Loucy (cell line): ENCODE data around the gene GBP6.

Experiments
- H2AFZ ChIP-seq: fragments of 200-600 bp; sonication (generic); 2 replicates; pipeline ENCODE4 v1.6.0; 2016; ENCODE audit warnings: antibody characterized with exemption, mild to moderate bottlenecking, low read length, moderate library complexity
- H3F3A ChIP-seq: fragments of 200-600 bp; 2 replicates; pipeline ENCODE4 v1.6.0; 2016; ENCODE audit warnings: antibody characterized with exemption, low read depth, mild to moderate bottlenecking
- H3K27me3 ChIP-seq: fragments of 200-600 bp; sonication (generic); 2 replicates; pipeline ENCODE4 v1.6.1; 2014; ENCODE audit warnings: low read length, mild to moderate bottlenecking; ENCODE audit not compliant: insufficient read depth, poor library complexity, severe bottlenecking
- H3K36me3 ChIP-seq: fragments of 200-600 bp; sonication (generic); 2 replicates; pipeline ENCODE4 v1.6.1; 2016; ENCODE audit warnings: low read length; ENCODE audit not compliant: insufficient read depth
- H3K4me1 ChIP-seq: fragments of 200-600 bp; sonication (generic); 2 replicates; pipeline ENCODE4 v1.5.1; 2014; ENCODE audit warnings: low read length, mild to moderate bottlenecking; ENCODE audit not compliant: insufficient read depth, poor library complexity, severe bottlenecking
- H3K4me2 ChIP-seq: fragments of 200-600 bp; sonication (generic); 2 replicates; pipeline ENCODE4 v1.6.0; 2014; ENCODE audit warnings: antibody characterized with exemption, low read length, low read depth, mild to moderate bottlenecking; ENCODE audit not compliant: poor library complexity, severe bottlenecking
- H3K4me3 ChIP-seq: fragments of 200-600 bp; sonication (generic); 2 replicates; pipeline ENCODE4 v1.5.1; 2014; ENCODE audit warnings: low read length, mild to moderate bottlenecking, mixed read lengths; ENCODE audit not compliant: poor library complexity, severe bottlenecking
- H3K79me2 ChIP-seq: fragments of 200-600 bp; sonication (generic); 2 replicates; pipeline ENCODE4 v1.6.1; 2014; ENCODE audit warnings: low read length; ENCODE audit not compliant: insufficient read depth
- H3K9ac ChIP-seq: fragments of 200-600 bp; sonication (generic); 2 replicates; pipeline ENCODE4 v1.6.0; 2014; ENCODE audit warnings: mild to moderate bottlenecking, low read depth, low read length, moderate library complexity; ENCODE audit not compliant: poor library complexity, severe bottlenecking
- H3K9me2 ChIP-seq: fragments of 200-600 bp; sonication (generic); replicated peaks from 2 replicates; pipeline ENCODE4 v1.6.1; 2016; ENCODE audit warnings: low read depth, low read length, mixed read lengths
- H3K9me3 ChIP-seq: fragments of 200-600 bp; sonication (generic); 2 replicates; pipeline ENCODE4 v1.6.1; 2014; ENCODE audit warnings: mild to moderate bottlenecking, antibody characterized with exemption, low read length, low read depth; ENCODE audit not compliant: insufficient read depth
- H4K20me1 ChIP-seq: fragments of 200-600 bp; sonication (generic); 2 replicates; pipeline ENCODE4 v1.6.0; 2014; ENCODE audit warnings: antibody characterized with exemption, low read length, mild to moderate bottlenecking; ENCODE audit not compliant: insufficient read depth, poor library complexity, severe bottlenecking
- CTCF ChIP-seq: fragments of 200-600 bp; sonication (generic); conservative IDR thresholded peaks from 2 replicates; pipeline ENCODE4 v1.5.1; 2014; ENCODE audit warnings: mild to moderate bottlenecking, antibody characterized with exemption, low read length
- EZH2phosphoT487 ChIP-seq: fragments of 200-600 bp; IDR thresholded peaks from 2 replicates; pipeline ENCODE4 v1.6.1; 2018; ENCODE audit warnings: antibody characterized with exemption, mild to moderate bottlenecking, moderate library complexity, borderline replicate concordance

The GBP6 gene

GRCh38 chr1:89383185-89383584, 19.3 kb downstream of the GBP6 start:
- Histone ChIP-seq H3K9me3 (no peaks in the 10 kb centered on the region), H2AFZ (no peak overlapping the region), H3F3A (no peaks in the 10 kb centered on the region), H3K36me3 (no peaks in the 10 kb centered on the region), H3K27me3 (no peaks in the 10 kb centered on the region), H3K4me1 (no peaks in the 10 kb centered on the region), H3K79me2 (no peaks in the 10 kb centered on the region), H3K4me3 (no peak overlapping the region), H3K9me2 (no peaks in the 10 kb centered on the region), H3K9ac (no peak overlapping the region), H3K4me2 (no peak overlapping the region), H4K20me1 (no peaks in the 10 kb centered on the region)
- TF ChIP-seq CTCF, result no peak
- TF ChIP-seq EZH2phosphoT487, result no peak

- TF ChIP-seq CTCF (no peak), EZH2phosphoT487 (no peak)
- Histone ChIP-seq H3K79me2 (no peaks in the 10 kb centered on the region), H3K4me3 (no peak overlapping the region), H3K36me3 (no peaks in the 10 kb centered on the region), H3K9me2 (no peaks in the 10 kb centered on the region), H3K4me1 (no peaks in the 10 kb centered on the region), H3K9ac (no peak overlapping the region), H3F3A (no peaks in the 10 kb centered on the region), H3K4me2 (no peak overlapping the region), H3K9me3 (no peaks in the 10 kb centered on the region), H4K20me1 (no peaks in the 10 kb centered on the region), H2AFZ (no peak overlapping the region), H3K27me3 (no peaks in the 10 kb centered on the region)
These were observed 26.8 kb downstream of the GBP6 start for GRCh38 chr1:89390707-89391106.

GRCh38 chr1:89391686-89392085, 27.8 kb downstream of the GBP6 start:
- no peaks in the 10 kb centered on the region for H3K79me2 ChIP-seq
- no peaks in the 10 kb centered on the region for H3K36me3 ChIP-seq
- no peaks in the 10 kb centered on the region for H3F3A ChIP-seq
- no peak overlapping the region for H2AFZ ChIP-seq
- no peak overlapping the region for H3K4me3 ChIP-seq
- no peaks in the 10 kb centered on the region for H3K4me1 ChIP-seq
- no peaks in the 10 kb centered on the region for H3K9me2 ChIP-seq
- no peaks in the 10 kb centered on the region for H3K9me3 ChIP-seq
- H4K20me1 ChIP-seq, result no peaks in the 10 kb centered on the region
- no peak overlapping the region for H3K9ac ChIP-seq
- H3K4me2 ChIP-seq, result no peak overlapping the region
- H3K27me3 ChIP-seq, result no peaks in the 10 kb centered on the region
- TF ChIP-seq EZH2phosphoT487 (no peak), CTCF (no peak)
